ENCODE measurements around the gene ABHD16A. TPM values are rescaled to one million over a fixed set of nuclear protein-coding genes. Genes with fewer than 3 reads are reported as not detected.
A peak's percentile ranks its signal among the peaks of the same experiment; 100 is the strongest.

Gene ABHD16A
- total and polyA plus RNA-seq, 2 of the 13 experiments (the other 11 are each of a cell fraction or from before 2014, with no cell fraction given), result 43.5 to 45.4 TPM

DNA sequence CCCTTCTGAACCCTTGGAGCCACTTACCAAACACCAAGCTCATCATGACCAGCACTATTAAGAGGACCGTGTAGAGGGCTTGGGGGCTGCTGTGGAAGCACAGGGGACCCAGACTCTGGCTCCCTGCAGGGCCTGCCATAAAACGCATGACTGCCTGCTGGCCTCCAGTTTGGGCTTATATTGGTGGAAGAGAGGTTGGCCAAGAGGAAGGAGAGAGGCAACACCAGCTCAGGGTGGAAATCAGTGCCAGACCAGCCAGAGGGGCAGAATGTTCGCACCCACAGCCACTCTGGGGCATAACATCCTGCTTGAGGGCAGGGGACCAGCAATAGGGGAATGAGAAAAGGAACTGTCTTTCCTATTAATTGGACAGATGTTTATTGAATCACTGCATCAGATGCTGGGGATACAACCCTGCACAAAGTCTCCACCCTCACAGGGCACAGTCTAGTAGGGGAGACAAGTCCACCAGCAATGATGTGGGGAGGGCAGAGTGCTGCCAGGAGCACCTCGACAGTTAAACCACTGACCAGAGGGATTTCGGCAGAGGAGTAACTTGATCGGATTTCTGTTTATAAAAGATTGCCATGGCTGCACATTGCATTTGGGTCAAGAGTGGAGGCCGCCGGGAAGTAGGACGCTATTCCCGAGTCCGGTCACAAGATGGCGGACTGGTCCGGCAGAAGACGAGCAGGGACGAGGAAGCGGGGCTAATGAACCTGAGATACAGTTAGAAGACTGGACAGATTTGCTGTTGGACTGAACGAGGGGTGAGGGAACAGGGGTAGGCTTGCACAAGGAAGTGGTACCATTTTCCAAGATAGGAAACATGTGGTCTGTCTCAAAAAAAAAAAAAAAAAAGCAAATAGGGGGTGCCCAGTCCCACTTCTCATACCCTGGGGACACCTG, 22.6 kb downstream of the ABHD16A start, which contains the start of gene LY6G5C (continued):
- TF ChIP-seq, protein P1, sequence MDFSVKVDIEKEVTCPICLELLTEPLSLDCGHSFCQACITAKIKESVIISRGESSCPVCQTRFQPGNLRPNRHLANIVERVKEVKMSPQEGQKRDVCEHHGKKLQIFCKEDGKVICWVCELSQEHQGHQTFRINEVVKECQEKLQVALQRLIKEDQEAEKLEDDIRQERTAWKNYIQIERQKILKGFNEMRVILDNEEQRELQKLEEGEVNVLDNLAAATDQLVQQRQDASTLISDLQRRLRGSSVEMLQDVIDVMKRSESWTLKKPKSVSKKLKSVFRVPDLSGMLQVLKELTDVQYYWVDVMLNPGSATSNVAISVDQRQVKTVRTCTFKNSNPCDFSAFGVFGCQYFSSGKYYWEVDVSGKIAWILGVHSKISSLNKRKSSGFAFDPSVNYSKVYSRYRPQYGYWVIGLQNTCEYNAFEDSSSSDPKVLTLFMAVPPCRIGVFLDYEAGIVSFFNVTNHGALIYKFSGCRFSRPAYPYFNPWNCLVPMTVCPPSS (IDR thresholded peaks at IDR 0.05), result no peak
- TF ChIP-seq REPIN1 (CRISPR knock-in tag; IDR thresholded peaks at IDR 0.05; ENCODE audit: borderline replicate concordance, low read depth), result 0 out of 2 replicates have a peak, but pooled peaks have one; percentile 48
- TF ChIP-seq DRAP1 (CRISPR knock-in tag; IDR thresholded peaks at IDR 0.05), result 0 out of 2 replicates have a peak, but pooled peaks have one; percentile 34
- TF ChIP-seq, protein P2, sequence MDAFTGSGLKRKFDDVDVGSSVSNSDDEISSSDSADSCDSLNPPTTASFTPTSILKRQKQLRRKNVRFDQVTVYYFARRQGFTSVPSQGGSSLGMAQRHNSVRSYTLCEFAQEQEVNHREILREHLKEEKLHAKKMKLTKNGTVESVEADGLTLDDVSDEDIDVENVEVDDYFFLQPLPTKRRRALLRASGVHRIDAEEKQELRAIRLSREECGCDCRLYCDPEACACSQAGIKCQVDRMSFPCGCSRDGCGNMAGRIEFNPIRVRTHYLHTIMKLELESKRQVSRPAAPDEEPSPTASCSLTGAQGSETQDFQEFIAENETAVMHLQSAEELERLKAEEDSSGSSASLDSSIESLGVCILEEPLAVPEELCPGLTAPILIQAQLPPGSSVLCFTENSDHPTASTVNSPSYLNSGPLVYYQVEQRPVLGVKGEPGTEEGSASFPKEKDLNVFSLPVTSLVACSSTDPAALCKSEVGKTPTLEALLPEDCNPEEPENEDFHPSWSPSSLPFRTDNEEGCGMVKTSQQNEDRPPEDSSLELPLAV (CRISPR knock-in tag; conservative IDR thresholded peaks at IDR 0.05; ENCODE audit: low read depth), result no peak
- TF ChIP-seq ERF (CRISPR knock-in tag; IDR thresholded peaks at IDR 0.05), result peak; percentile 75
- TF ChIP-seq HNF4G (IDR thresholded peaks at IDR 0.05; ENCODE audit: borderline replicate concordance, low read depth, low read length), result no peak; the same call in 1 of the 2 replicates
- TF ChIP-seq HNF4G (CRISPR knock-in tag; IDR thresholded peaks at IDR 0.05; ENCODE audit: borderline replicate concordance, low read depth), result no peak
- TF ChIP-seq ZNF234 (CRISPR knock-in tag; conservative IDR thresholded peaks at IDR 0.05), result no peak
- peak; percentile 99 for TF ChIP-seq STAG1 (CRISPR knock-in tag; IDR thresholded peaks at IDR 0.05)
- no peak for TF ChIP-seq ZNF34 (CRISPR knock-in tag; IDR thresholded peaks at IDR 0.05; ENCODE audit: borderline replicate concordance)
- TF ChIP-seq SAFB2 (CRISPR knock-in tag; IDR thresholded peaks at IDR 0.05; ENCODE audit: borderline replicate concordance, low read depth), result no peak
- TF ChIP-seq MED1 (CRISPR knock-in tag; IDR thresholded peaks at IDR 0.05), result no peak
- TF ChIP-seq, protein P3, sequence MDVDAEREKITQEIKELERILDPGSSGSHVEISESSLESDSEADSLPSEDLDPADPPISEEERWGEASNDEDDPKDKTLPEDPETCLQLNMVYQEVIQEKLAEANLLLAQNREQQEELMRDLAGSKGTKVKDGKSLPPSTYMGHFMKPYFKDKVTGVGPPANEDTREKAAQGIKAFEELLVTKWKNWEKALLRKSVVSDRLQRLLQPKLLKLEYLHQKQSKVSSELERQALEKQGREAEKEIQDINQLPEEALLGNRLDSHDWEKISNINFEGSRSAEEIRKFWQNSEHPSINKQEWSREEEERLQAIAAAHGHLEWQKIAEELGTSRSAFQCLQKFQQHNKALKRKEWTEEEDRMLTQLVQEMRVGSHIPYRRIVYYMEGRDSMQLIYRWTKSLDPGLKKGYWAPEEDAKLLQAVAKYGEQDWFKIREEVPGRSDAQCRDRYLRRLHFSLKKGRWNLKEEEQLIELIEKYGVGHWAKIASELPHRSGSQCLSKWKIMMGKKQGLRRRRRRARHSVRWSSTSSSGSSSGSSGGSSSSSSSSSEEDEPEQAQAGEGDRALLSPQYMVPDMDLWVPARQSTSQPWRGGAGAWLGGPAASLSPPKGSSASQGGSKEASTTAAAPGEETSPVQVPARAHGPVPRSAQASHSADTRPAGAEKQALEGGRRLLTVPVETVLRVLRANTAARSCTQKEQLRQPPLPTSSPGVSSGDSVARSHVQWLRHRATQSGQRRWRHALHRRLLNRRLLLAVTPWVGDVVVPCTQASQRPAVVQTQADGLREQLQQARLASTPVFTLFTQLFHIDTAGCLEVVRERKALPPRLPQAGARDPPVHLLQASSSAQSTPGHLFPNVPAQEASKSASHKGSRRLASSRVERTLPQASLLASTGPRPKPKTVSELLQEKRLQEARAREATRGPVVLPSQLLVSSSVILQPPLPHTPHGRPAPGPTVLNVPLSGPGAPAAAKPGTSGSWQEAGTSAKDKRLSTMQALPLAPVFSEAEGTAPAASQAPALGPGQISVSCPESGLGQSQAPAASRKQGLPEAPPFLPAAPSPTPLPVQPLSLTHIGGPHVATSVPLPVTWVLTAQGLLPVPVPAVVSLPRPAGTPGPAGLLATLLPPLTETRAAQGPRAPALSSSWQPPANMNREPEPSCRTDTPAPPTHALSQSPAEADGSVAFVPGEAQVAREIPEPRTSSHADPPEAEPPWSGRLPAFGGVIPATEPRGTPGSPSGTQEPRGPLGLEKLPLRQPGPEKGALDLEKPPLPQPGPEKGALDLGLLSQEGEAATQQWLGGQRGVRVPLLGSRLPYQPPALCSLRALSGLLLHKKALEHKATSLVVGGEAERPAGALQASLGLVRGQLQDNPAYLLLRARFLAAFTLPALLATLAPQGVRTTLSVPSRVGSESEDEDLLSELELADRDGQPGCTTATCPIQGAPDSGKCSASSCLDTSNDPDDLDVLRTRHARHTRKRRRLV (CRISPR knock-in tag; IDR thresholded peaks at IDR 0.05), result no peak
- TF ChIP-seq, protein P4, sequence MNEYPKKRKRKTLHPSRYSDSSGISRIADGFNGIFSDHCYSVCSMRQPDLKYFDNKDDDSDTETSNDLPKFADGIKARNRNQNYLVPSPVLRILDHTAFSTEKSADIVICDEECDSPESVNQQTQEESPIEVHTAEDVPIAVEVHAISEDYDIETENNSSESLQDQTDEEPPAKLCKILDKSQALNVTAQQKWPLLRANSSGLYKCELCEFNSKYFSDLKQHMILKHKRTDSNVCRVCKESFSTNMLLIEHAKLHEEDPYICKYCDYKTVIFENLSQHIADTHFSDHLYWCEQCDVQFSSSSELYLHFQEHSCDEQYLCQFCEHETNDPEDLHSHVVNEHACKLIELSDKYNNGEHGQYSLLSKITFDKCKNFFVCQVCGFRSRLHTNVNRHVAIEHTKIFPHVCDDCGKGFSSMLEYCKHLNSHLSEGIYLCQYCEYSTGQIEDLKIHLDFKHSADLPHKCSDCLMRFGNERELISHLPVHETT (CRISPR knock-in tag; conservative IDR thresholded peaks at IDR 0.05), result no peak
- TF ChIP-seq PHF8 (CRISPR knock-in tag; IDR thresholded peaks at IDR 0.05), result no peak
- peak; percentile 34 for TF ChIP-seq XRCC5 (optimal IDR thresholded peaks at IDR 0.05; ENCODE audit: low read length)
- TF ChIP-seq, protein P5, sequence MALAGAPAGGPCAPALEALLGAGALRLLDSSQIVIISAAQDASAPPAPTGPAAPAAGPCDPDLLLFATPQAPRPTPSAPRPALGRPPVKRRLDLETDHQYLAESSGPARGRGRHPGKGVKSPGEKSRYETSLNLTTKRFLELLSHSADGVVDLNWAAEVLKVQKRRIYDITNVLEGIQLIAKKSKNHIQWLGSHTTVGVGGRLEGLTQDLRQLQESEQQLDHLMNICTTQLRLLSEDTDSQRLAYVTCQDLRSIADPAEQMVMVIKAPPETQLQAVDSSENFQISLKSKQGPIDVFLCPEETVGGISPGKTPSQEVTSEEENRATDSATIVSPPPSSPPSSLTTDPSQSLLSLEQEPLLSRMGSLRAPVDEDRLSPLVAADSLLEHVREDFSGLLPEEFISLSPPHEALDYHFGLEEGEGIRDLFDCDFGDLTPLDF (CRISPR knock-in tag; IDR thresholded peaks at IDR 0.05), result no peak
- TF ChIP-seq NFE2L2 (IDR thresholded peaks at IDR 0.05; ENCODE audit: low read length), result no peak
